Natural killer cell treated with Interleukin-12 subunit alpha and Interleukin-12 subunit beta and Interleukin-15 and Interleukin-18, amount 100 ng/mL, for 72 hours (primary cell): ENCODE measurements around the gene TMEM233. TPM values are rescaled to one million over a fixed set of nuclear protein-coding genes. Genes with fewer than 3 reads are reported as not detected.

Source experiments
- ATAC-seq, 2 donors: fragments of 150-1000 bp; cut with Tn5 transposase in 1 of 2; sonication (Bioruptor Pico), chemical (Tn5 transposase) in 1 of 2; 2 replicates each; pipeline ENCODE4 v1.10.0; 2021
- DNase-seq: peaks from one replicate; pipeline ENCODE4 v3.0.0; 2022; ENCODE audit warnings: low spot score
- H3K27ac Mint-ChIP-seq, 2 donors: 1 replicate in 1 of 2; 2 replicates in 1 of 2; pipeline ENCODE4 v1.8.0; 2022; ENCODE audit warnings: mixed read lengths in 2 of 2, mild to moderate bottlenecking in 1 of 2, moderate library complexity in 1 of 2
- H3K27me3 Mint-ChIP-seq, 2 donors: 1 replicate in 1 of 2; 2 replicates in 1 of 2; pipeline ENCODE4 v1.8.0; 2022; ENCODE audit warnings: mixed read lengths in 2 of 2
- H3K36me3 Mint-ChIP-seq: one replicate; pipeline ENCODE4 v1.8.0; 2022; ENCODE audit warnings: mixed read lengths
- H3K4me1 Mint-ChIP-seq, 2 donors: 1 replicate in 1 of 2; 2 replicates in 1 of 2; pipeline ENCODE4 v1.8.0; 2022; ENCODE audit warnings: low read depth in 2 of 2, mixed read lengths in 2 of 2, mild to moderate bottlenecking in 1 of 2
- H3K4me3 Mint-ChIP-seq: one replicate; pipeline ENCODE4 v1.8.0; 2022; ENCODE audit warnings: mixed read lengths
- H3K9me3 Mint-ChIP-seq: 2 replicates; pipeline ENCODE4 v1.8.0; 2022; ENCODE audit warnings: mixed read lengths
- total RNA-seq, 2 donors: library from RNA; stranded (reverse); gene quantifications; one replicate each; pipeline ENCODE4 v1.2.3, GENCODE V29; 2022

TMEM233 gene
- total RNA-seq, 2 donors from 2014 or later, result not detected

GRCh38 chr12:119620490-119620889 lies 26.9 kb downstream of the TMEM233 start:
- no peak for ATAC-seq
- Mint-ChIP-seq H3K4me1 (peaks cover 0 to 4% of the 10 kb centered on the region in 2 donors), H3K27ac (no peak overlapping the region), H3K4me3 (no peak overlapping the region), H3K27me3 (peaks cover 27 to 72% of the 10 kb centered on the region in 2 donors), H3K9me3 (peaks cover 4% of the 10 kb centered on the region), H3K36me3 (peaks cover 8% of the 10 kb centered on the region)
- no peak for DNase-seq

GRCh38 chr12:119621878-119622277 lies 28.3 kb downstream of the TMEM233 start:
- H3K36me3 Mint-ChIP-seq, result peaks cover 8% of the 10 kb centered on the region
- H3K27ac Mint-ChIP-seq, result no peak overlapping the region
- H3K4me3 Mint-ChIP-seq, result no peak overlapping the region
- peaks cover 27 to 68% of the 10 kb centered on the region in 2 donors for H3K27me3 Mint-ChIP-seq
- ATAC-seq (no peak), DNase-seq (no peak)
- H3K9me3 Mint-ChIP-seq, result peaks cover 4% of the 10 kb centered on the region
- peaks cover 0 to 4% of the 10 kb centered on the region in 2 donors for H3K4me1 Mint-ChIP-seq

DNA sequence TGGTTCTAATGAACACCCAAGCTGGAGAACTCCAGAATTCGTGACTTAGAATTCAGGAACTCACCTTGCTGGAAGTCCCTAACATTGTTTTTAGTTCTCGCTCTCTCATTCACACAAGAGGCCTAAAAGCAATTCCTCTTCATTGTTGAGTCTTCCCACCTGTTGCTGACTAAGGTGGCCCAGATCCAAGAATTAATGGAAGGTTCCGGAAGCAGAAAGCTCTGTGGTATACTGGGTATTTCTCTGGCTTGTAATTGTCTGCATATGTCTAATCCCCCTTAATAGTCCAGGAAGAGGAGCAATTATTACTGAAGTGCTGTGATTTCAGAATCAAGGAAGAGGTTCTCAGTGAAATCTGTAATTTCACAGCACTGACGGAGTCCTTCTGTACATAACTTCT lies 31.4 kb downstream of the TMEM233 start:
- H3K9me3 Mint-ChIP-seq, result no peaks in the 10 kb centered on the region
- ATAC-seq (no peak), DNase-seq (no peak)
- H3K4me1 Mint-ChIP-seq, result peaks cover 0 to 4% of the 10 kb centered on the region in 2 donors
- peaks cover 21 to 59% of the 10 kb centered on the region in 2 donors for H3K27me3 Mint-ChIP-seq
- no peak overlapping the region for H3K27ac Mint-ChIP-seq
- no peak overlapping the region for H3K4me3 Mint-ChIP-seq
- no peaks in the 10 kb centered on the region for H3K36me3 Mint-ChIP-seq

DNA sequence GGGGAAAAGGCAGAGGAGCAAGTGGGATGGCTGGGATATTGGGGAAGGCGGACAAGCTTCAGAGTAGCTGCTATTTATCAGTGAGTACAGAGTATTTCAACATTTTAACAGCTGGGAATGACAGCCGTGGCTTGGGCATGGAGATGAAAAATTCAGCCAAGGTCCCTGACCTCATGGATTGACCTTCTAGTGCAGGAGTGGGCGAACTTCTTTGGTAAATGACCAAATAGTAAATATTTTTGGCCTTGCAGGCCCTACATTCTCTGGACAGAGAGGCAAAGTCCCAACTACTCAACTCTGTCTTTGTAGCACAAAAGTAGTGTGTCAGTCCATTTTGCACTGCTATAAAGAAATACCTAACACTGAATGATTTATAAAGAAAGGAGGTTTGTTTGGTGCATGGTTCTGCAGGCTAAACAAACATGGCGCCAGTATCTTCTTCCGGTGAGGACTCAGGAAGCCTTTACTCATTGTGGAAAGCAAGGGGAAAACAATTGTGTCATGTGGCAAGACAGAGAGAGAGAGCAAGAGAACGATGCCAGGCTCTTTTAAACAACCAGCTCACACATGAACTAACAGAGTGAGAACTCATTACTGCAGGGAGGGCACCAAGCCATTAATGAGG lies 33.6 kb downstream of the TMEM233 start:
- Mint-ChIP-seq H3K9me3 (no peaks in the 10 kb centered on the region), H3K27me3 (peaks cover 25 to 65% of the 10 kb centered on the region in 2 donors), H3K4me3 (no peak overlapping the region), H3K4me1 (peaks cover 0 to under 1% of the 10 kb centered on the region in 2 donors), H3K36me3 (no peaks in the 10 kb centered on the region), H3K27ac (no peak overlapping the region)
- DNase-seq (no peak), ATAC-seq (no peak)

- DNase-seq (no peak), ATAC-seq (no peak)
- no peaks in the 10 kb centered on the region for H3K9me3 Mint-ChIP-seq
- no peaks in the 10 kb centered on the region for H3K36me3 Mint-ChIP-seq
- H3K27me3 Mint-ChIP-seq, result peaks cover 24 to 65% of the 10 kb centered on the region in 2 donors
- H3K27ac Mint-ChIP-seq, result no peak overlapping the region
- H3K4me3 Mint-ChIP-seq, result no peak overlapping the region
- no peaks in the 10 kb centered on the region for H3K4me1 Mint-ChIP-seq
These were observed 34.1 kb downstream of the TMEM233 start for GRCh38 chr12:119627686-119628085.

DNA sequence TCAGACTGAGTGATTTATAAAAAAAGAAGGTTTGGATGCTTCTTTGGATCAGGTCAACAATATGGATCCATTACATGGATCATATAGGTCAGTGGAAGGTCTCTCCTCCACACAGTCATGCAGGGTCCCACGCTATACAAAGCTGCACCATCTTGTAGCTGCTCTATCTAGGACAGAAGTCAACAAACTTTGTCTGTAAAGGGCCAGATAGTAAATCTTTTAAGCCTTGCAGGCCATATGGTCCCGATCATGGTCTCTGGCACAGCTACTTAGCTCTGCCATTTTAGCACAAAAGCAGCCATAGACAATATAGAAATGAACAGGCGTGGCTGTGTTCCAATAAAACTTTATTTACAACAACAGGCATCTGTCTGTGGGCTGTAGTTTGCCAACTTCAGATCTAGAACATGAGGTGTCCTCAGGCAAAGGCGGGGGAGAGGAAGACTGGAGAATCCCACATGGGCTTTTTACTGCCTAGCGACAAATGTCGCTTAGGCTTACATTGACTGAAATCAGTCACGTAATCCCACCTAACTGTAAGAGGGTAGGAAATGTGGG lies 36.7 kb downstream of the TMEM233 start:
- Mint-ChIP-seq H3K27me3 (peaks cover 23 to 42% of the 10 kb centered on the region in 2 donors), H3K4me1 (no peaks in the 10 kb centered on the region), H3K4me3 (no peak overlapping the region), H3K36me3 (no peaks in the 10 kb centered on the region), H3K27ac (no peak overlapping the region), H3K9me3 (no peaks in the 10 kb centered on the region)
- ATAC-seq (no peak), DNase-seq (no peak)

- no peak for DNase-seq
- peak in 1 of 2 donors; percentile 43 for ATAC-seq
- H3K4me1 Mint-ChIP-seq, result no peaks in the 10 kb centered on the region
- H3K27ac Mint-ChIP-seq, result no peak overlapping the region
- no peaks in the 10 kb centered on the region for H3K9me3 Mint-ChIP-seq
- no peak overlapping the region for H3K4me3 Mint-ChIP-seq
- H3K27me3 Mint-ChIP-seq, result peaks cover 27 to 47% of the 10 kb centered on the region in 2 donors
- no peaks in the 10 kb centered on the region for H3K36me3 Mint-ChIP-seq
These were observed 37.5 kb downstream of the TMEM233 start for GRCh38 chr12:119630962-119631550.

DNA sequence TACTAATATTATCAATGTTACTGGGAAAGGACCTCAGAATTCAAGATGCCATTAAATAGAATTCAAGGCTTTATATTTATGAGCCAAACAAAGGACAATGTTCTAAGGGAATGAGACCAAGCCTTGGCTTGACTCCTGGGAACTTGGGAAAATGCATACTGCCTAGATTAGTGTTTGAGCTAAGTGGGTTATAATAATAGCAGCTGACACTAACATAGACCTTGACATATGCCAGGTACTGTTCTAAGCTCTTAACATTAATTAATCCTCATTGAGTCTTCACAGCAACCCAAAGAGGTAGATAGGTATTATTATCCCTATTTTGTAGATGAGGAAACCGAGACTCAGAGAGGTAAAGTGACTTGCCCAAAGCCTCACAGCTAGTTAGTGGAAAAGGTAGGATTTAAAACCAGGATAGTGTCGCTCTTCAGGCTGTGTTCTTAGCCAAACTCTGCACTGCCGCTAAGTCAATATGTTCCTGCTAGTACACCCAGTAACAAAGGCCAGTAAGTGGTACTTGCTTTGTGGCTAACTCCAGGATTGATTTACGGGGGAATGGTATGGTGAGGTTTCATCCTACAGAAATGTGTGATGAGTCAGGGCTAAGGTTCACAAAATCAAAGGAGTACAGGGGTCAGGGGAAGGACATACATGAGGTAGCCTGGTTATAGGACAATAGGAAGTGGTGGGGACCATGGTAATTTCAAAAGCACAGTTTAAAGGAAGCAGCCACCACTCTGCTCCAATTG lies 38.5 kb downstream of the TMEM233 start:
- DNase-seq, result no peak
- no peak overlapping the region for H3K27ac Mint-ChIP-seq
- H3K27me3 Mint-ChIP-seq, result peaks cover 26 to 43% of the 10 kb centered on the region in 2 donors
- H3K36me3 Mint-ChIP-seq, result no peaks in the 10 kb centered on the region
- H3K4me1 Mint-ChIP-seq, result no peaks in the 10 kb centered on the region
- no peak for ATAC-seq
- no peaks in the 10 kb centered on the region for H3K9me3 Mint-ChIP-seq
- no peak overlapping the region for H3K4me3 Mint-ChIP-seq

- H3K9me3 Mint-ChIP-seq, result no peaks in the 10 kb centered on the region
- H3K36me3 Mint-ChIP-seq, result no peaks in the 10 kb centered on the region
- DNase-seq (no peak), ATAC-seq (no peak)
- H3K27ac Mint-ChIP-seq, result no peak overlapping the region
- no peak overlapping the region for H3K4me3 Mint-ChIP-seq
- H3K4me1 Mint-ChIP-seq, result no peaks in the 10 kb centered on the region
- H3K27me3 Mint-ChIP-seq, result peaks cover 29 to 51% of the 10 kb centered on the region in 2 donors
These were observed 41.2 kb downstream of the TMEM233 start for GRCh38 chr12:119634743-119635142.

GRCh38 chr12:119642986-119643385 lies 49.4 kb downstream of the TMEM233 start:
- DNase-seq (no peak), ATAC-seq (no peak)
- Mint-ChIP-seq H3K27me3 (peaks cover 18 to 37% of the 10 kb centered on the region in 2 donors), H3K4me3 (no peak overlapping the region), H3K27ac (no peak overlapping the region), H3K9me3 (no peaks in the 10 kb centered on the region), H3K36me3 (no peaks in the 10 kb centered on the region), H3K4me1 (no peaks in the 10 kb centered on the region)

GRCh38 chr12:119644930-119645329 lies 51.4 kb downstream of the TMEM233 start:
- no peak overlapping the region for H3K27ac Mint-ChIP-seq
- no peaks in the 10 kb centered on the region for H3K36me3 Mint-ChIP-seq
- DNase-seq (no peak), ATAC-seq (no peak)
- no peaks in the 10 kb centered on the region for H3K4me1 Mint-ChIP-seq
- H3K27me3 Mint-ChIP-seq, result peaks cover 18 to 34% of the 10 kb centered on the region in 2 donors
- H3K4me3 Mint-ChIP-seq, result no peak overlapping the region
- H3K9me3 Mint-ChIP-seq, result no peaks in the 10 kb centered on the region

- Mint-ChIP-seq H3K36me3 (no peaks in the 10 kb centered on the region), H3K4me1 (no peaks in the 10 kb centered on the region), H3K9me3 (no peaks in the 10 kb centered on the region), H3K27me3 (peaks cover 18 to 34% of the 10 kb centered on the region in 2 donors), H3K27ac (no peak overlapping the region), H3K4me3 (no peak overlapping the region)
- DNase-seq, result no peak
- ATAC-seq, result no peak
These were observed 52.0 kb downstream of the TMEM233 start for GRCh38 chr12:119645535-119646059.

DNA sequence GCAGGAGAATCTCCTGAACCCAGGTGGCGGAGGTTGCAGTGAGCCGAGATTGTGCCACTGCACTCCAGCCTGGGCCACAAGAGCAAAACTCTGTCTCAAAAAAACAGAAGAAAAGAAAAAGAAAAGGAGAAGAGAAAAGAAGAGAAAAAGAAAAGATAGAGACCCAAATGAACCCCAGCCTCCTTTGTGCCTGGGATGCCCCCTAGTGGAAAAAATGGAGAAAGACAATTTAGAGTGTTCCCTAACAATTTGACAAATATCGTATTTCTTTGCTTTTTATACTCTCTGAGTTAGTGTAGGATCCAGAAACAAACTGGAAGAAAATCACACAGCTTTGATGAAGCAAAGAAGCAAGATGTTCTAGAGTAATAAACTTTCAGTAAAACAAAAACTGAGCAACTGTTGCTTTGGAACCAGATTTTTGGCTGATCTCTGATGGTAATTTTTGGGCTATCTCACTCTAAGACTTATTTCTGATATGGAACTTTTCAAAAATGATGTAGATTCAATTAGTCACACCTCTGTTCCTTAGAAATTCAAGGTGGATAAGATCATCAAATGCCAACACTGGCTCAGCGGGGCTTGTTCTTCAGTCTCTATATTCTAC lies 55.7 kb downstream of the TMEM233 start:
- Mint-ChIP-seq H3K27ac (no peak overlapping the region), H3K27me3 (peaks cover 12 to 17% of the 10 kb centered on the region in 2 donors), H3K4me1 (no peaks in the 10 kb centered on the region), H3K36me3 (peaks cover 6% of the 10 kb centered on the region), H3K9me3 (no peaks in the 10 kb centered on the region), H3K4me3 (no peak overlapping the region)
- ATAC-seq, result no peak
- no peak for DNase-seq
